Activated naive CD4-positive, alpha-beta T cell (primary cell): ENCODE results near the gene RPTOR.
A peak's percentile ranks its signal among the peaks of the same experiment; 100 is the strongest.
"Not testable (repeated sequence)": the region's sequence is repeated elsewhere in the genome, so short reads cannot be mapped to it uniquely, and the experiment has no call there.

ENCODE experiments used
- DNase-seq, 4 experiments: peaks; one replicate each; lab custom pipeline; 2025; lab: John Stamatoyannopoulos, UW

Gene RPTOR

GRCh38 chr17:80861418-80861815, 316.8 kb downstream of the RPTOR start:
- no peak for DNase-seq

GRCh38 chr17:80861892-80862291, 317.3 kb downstream of the RPTOR start:
- DNase-seq: peak in 2 of 4 experiments; percentile 36 to 48

- no peak for DNase-seq
Measured at GRCh38 chr17:80862481-80862961, 317.9 kb downstream of the RPTOR start.

- no peak for DNase-seq
Measured at GRCh38 chr17:80862978-80863377, 318.3 kb downstream of the RPTOR start.

GRCh38 chr17:80863626-80864025, 319.0 kb downstream of the RPTOR start:
- DNase-seq: no peak

- DNase-seq: no peak
Measured at GRCh38 chr17:80864751-80865150, 320.1 kb downstream of the RPTOR start.

GRCh38 chr17:80866050-80866793, 321.6 kb downstream of the RPTOR start:
- DNase-seq: peak in 2 of 4 experiments; percentile 30 to 38

- no peak for DNase-seq
Measured at GRCh38 chr17:80868022-80868609, 323.5 kb downstream of the RPTOR start.

- no peak for DNase-seq
Measured at GRCh38 chr17:80869481-80870145, 325.0 kb downstream of the RPTOR start.

GRCh38 chr17:80870401-80870800, 325.8 kb downstream of the RPTOR start:
- no peak for DNase-seq

- no peak for DNase-seq
Measured at GRCh38 chr17:80871341-80871740, 326.7 kb downstream of the RPTOR start.

GRCh38 chr17:80872001-80872500, 327.4 kb downstream of the RPTOR start:
- DNase-seq: no peak

- DNase-seq: no peak
Measured at GRCh38 chr17:80872501-80873306, 328.1 kb downstream of the RPTOR start.

- no peak for DNase-seq
Measured at GRCh38 chr17:80873307-80873951, 328.8 kb downstream of the RPTOR start.

GRCh38 chr17:80874866-80875445, 330.3 kb downstream of the RPTOR start:
- no peak for DNase-seq

GRCh38 chr17:80875480-80875995, 330.9 kb downstream of the RPTOR start:
- DNase-seq: not testable (repeated sequence)

- not testable (repeated sequence) for DNase-seq
Measured at GRCh38 chr17:80876456-80876949, 331.9 kb downstream of the RPTOR start.

GRCh38 chr17:80876950-80877728, 332.5 kb downstream of the RPTOR start:
- no peak for DNase-seq

GRCh38 chr17:80877729-80878303, 333.2 kb downstream of the RPTOR start:
- no peak for DNase-seq
